Stimulated activated CD4-positive, alpha-beta T cell treated with anti-CD3 and anti-CD28 coated beads, Interleukin-15, amount 100 ng/mL, for 1 hour (primary cell): ENCODE results near the gene CRB2.
"Not testable (repeated sequence)": the region's sequence is repeated elsewhere in the genome, so short reads cannot be mapped to it uniquely, and the experiment has no call there.

Experiments
- DNase-seq, 2 donors: peaks; one replicate each; pipeline ENCODE4 v3.0.0-alpha.2; 2020; ENCODE audit warnings: low read depth in 1 of 2, low spot score in 1 of 2

CRB2 gene

GRCh38 chr9:123378956-123379660 lies 23.1 kb downstream of the CRB2 start:
- no peak for DNase-seq

- no peak for DNase-seq
Observed at GRCh38 chr9:123380852-123381705, 25.1 kb downstream of the CRB2 start.

GRCh38 chr9:123382653-123383511 lies 26.9 kb downstream of the CRB2 start:
- no peak for DNase-seq

GRCh38 chr9:123383512-123384170 lies 27.6 kb downstream of the CRB2 start:
- DNase-seq, result no peak

GRCh38 chr9:123387686-123388085 lies 31.7 kb downstream of the CRB2 start:
- no peak for DNase-seq

GRCh38 chr9:123389070-123389469 lies 33.1 kb downstream of the CRB2 start:
- DNase-seq, result no peak

- DNase-seq, result no peak
Observed at GRCh38 chr9:123389698-123390097, 33.7 kb downstream of the CRB2 start.

GRCh38 chr9:123390337-123391135 lies 34.5 kb downstream of the CRB2 start:
- no peak for DNase-seq

- no peak for DNase-seq
Observed at GRCh38 chr9:123391233-123391632, 35.2 kb downstream of the CRB2 start.

GRCh38 chr9:123391946-123392345 lies 35.9 kb downstream of the CRB2 start:
- DNase-seq, result no peak

GRCh38 chr9:123392802-123393201 lies 36.8 kb downstream of the CRB2 start:
- no peak for DNase-seq

GRCh38 chr9:123394291-123395235 lies 38.6 kb downstream of the CRB2 start:
- no peak for DNase-seq

- no peak for DNase-seq
Observed at GRCh38 chr9:123395276-123395688, 39.3 kb downstream of the CRB2 start.

GRCh38 chr9:123395689-123396511 lies 39.9 kb downstream of the CRB2 start:
- DNase-seq, result no peak

- no peak for DNase-seq
Observed at GRCh38 chr9:123397975-123398374, 42.0 kb downstream of the CRB2 start.

GRCh38 chr9:123398938-123399337 lies 42.9 kb downstream of the CRB2 start:
- DNase-seq, result not testable (repeated sequence)

- DNase-seq, result no peak
Observed at GRCh38 chr9:123399803-123400378, 43.9 kb downstream of the CRB2 start.
